Stimulated activated CD4-positive, alpha-beta T cell treated with anti-CD3 and anti-CD28 coated beads, TNF-alpha, amount 100 ng/mL, for 4 hours (primary cell): ENCODE data around the gene PRDX6.
"Not testable (repeated sequence)": the region's sequence is repeated elsewhere in the genome, so short reads cannot be mapped to it uniquely, and the experiment has no call there.

Experiments used
- DNase-seq, 3 experiments: peaks; one replicate each; pipeline ENCODE4 v3.0.0-alpha.2; 2020; ENCODE audit warnings: low read depth in 3 of 3

The PRDX6 gene

GRCh38 chr1:173496757-173497320 lies 19.7 kb downstream of the PRDX6 start:
- no peak for DNase-seq

DNA sequence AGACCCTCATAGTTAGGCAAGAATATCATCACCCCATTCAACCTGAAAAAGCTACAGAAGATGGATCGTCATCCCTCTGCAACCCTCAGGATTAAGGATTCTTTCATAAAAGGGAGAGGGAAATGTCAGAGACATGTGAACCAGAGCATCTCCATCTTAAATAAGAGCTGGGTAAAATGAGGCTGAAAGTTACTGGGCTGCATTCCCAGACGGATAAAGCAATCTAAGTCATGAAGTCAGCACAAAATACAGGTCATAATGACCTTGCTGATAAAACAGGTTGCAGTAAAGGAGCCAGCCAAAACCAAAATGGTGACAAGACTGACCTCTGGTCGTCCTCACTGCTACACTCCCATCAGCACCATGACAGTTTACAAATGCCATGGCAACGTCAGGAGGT lies 22.6 kb downstream of the PRDX6 start:
- DNase-seq = no peak

DNA sequence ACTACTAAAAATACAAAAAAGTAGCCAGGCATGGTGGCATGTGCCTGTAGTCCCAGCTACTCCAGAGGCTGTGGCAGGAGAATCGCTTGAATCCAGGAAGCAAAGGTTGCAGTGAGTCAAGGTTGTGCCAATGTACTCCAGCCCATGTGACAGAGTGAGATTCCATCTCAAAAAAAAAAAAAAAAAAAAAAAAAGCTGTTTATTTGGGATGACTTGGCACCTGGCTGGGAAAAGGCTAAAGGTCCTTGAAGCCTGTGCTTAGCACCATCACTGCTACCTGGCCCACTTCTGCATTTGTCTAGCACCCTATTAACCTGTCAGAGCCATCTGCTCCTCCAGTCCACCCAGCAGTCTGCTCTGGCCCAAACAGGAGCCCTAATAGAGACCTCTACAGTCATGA lies 25.0 kb downstream of the PRDX6 start:
- no peak for DNase-seq

DNA sequence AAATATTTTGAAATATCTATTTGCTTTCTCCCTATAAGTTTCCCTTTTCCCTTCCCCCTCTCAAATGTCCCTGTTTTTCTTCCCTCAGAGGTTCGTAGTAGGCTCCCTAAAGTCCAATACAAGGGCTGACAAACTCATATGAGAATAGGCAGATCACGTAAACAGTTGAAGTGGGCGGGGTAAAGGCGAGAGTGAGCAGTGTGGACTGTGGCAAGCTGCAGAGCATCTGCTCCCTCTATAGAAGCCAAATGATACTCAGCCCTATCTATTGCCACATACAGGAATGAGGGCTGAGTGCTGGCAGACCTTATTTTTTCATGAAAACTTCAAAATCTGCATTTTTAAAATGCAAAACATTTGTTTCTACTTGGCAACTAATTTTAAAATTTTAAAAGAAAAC lies 26.3 kb downstream of the PRDX6 start:
- no peak for DNase-seq

DNA sequence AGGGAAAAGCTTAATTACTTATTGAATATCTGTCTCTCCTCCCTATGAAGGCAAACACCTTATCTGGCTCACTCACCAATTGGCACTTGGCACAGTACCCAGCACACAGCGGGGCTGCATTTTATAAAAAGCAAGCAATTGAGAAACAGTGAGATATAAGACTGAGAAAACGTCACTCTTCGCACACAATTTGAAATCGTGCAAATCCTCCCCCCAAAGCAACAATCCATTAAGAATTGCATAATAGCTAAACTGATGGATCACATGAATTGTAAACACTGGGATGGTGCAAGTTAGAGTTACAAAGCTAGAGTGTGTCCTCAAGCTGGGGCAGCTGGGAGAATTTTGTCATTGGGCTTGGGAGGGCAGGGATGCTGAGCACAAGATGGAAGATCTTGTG lies 27.1 kb downstream of the PRDX6 start:
- no peak for DNase-seq

GRCh38 chr1:173505391-173505790 lies 28.3 kb downstream of the PRDX6 start:
- DNase-seq = no peak

DNA sequence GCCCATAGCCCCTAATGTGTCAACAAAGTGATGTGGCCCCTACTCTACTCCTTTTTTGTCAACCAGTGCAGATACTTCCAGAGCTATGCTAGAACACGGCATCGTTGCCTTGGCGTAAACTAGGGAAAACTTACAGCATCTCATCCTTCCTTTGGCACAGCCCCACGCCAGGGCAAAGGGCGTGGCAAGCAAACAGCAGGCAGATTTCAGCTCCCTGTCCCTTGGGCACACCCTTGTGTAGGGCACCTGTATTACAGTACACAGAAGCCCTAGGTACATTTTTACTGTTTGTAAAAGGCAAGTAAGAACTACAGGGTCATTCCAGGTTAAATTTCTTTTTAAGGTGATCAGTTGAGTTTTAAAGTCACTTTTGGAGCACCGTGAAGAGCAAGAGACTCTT lies 29.3 kb downstream of the PRDX6 start:
- no peak for DNase-seq

- no peak for DNase-seq
Observed at GRCh38 chr1:173507205-173507846, 30.2 kb downstream of the PRDX6 start.

DNA sequence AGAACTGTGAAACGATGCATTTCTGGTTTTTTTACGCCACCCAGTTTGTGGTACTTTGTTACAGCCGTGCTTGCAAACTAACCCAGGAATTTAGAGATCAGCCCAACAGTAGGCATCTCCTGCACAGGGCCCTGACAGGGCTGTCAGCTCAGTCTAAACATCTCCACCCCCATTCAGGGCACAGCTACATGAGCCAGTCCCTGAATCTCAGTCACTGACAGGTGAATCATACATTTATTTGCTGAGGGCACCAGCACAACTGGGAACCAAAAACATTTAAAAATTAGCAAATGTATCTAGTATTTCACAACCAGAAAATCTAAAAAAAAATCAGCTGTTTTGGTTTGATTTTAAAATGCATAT lies 30.7 kb downstream of the PRDX6 start:
- DNase-seq = no peak

- DNase-seq = no peak
Observed at GRCh38 chr1:173508541-173508940, 31.4 kb downstream of the PRDX6 start.

GRCh38 chr1:173509797-173510196 lies 32.7 kb downstream of the PRDX6 start:
- no peak for DNase-seq

- not testable (repeated sequence) for DNase-seq
Observed at GRCh38 chr1:173514503-173514902, 37.4 kb downstream of the PRDX6 start.

DNA sequence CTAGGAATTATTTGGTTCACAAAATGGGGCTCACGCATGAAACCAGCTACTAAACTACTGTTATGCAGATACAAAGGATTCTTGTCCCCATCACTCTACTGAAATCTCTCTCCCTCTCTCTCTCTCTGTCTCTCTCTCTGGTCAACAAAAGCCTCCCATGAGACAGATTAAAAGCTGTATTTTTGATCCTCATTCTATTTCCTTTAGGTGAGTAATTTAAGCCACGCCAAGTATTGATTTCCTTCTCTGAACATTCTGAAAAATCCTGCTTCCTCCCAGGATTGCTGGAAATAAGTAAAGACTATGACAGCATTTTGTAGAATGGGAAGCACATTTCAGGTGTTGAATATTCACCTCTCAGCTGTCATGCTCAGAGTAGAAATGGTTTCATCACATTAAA lies 43.7 kb downstream of the PRDX6 start:
- no peak for DNase-seq

DNA sequence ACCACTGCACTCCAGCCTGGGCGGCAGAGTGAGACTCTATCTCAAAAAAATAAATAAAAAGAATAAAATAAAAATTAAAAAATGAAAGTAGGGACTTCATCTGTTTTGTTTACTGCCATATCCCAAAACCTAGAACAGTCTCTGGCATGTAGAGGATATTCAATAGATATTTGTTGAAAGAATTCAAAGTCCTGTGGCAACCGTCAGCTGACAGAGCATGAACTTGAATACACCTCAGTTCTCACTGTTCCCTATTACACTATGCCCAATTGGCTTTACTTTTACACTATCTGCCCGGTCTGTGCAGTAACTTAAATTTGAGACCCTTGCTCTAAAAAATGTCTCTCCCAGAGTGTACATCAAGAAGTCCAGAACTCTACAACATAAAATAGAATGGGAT lies 46.2 kb downstream of the PRDX6 start:
- DNase-seq = no peak

DNA sequence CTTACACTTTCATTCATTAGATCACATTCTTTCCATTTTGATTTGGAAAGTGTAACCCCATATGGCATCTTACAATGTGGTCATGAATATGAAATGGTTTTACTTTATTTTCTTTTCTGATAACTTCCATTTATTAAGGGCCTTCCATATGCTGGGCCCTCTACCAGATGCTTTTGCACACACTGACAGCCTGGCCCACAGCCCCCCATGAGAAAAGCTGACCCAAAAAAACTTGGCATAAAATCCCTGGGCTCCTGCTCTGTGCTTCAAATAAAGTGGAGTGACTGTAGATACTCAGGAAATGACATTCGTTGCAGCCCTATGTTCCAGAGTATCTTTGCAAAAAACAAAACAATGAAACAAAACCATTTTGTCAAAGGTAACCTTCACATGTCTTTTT lies 48.8 kb downstream of the PRDX6 start:
- no peak for DNase-seq

DNA sequence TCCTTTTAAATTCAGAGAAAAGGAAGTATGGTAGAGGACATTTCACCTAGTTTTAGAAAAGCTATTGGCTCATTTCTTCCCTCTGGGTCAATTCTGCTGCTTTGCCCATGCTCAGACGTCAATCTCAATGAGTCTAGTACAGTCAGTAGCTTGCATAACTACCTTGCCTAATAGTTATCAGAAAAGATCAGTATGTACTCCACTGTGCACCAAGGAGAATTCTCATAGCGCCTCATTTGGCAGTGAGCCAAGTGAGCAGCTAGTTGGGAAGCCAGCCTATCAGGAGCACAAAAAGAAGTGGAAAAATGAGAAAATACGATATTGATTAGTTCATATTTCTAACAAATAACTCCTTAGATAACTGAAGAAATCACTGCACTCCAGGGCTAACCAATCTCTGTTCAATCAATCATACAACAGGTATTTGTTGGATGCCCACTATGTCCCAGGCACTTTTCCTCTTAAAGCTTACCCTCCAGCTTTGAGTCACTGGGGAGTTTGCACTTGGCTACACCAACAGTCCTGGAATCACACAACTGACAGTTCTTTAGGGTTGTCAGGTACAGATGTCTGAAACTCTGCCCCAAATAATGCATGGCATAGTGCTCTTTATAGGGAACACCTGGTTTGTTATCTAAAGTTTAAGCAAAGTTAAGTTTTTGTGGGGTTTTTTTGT lies 50.2 kb downstream of the PRDX6 start:
- no peak for DNase-seq

- no peak for DNase-seq
Observed at GRCh38 chr1:173529106-173529505, 52.0 kb downstream of the PRDX6 start.

DNA sequence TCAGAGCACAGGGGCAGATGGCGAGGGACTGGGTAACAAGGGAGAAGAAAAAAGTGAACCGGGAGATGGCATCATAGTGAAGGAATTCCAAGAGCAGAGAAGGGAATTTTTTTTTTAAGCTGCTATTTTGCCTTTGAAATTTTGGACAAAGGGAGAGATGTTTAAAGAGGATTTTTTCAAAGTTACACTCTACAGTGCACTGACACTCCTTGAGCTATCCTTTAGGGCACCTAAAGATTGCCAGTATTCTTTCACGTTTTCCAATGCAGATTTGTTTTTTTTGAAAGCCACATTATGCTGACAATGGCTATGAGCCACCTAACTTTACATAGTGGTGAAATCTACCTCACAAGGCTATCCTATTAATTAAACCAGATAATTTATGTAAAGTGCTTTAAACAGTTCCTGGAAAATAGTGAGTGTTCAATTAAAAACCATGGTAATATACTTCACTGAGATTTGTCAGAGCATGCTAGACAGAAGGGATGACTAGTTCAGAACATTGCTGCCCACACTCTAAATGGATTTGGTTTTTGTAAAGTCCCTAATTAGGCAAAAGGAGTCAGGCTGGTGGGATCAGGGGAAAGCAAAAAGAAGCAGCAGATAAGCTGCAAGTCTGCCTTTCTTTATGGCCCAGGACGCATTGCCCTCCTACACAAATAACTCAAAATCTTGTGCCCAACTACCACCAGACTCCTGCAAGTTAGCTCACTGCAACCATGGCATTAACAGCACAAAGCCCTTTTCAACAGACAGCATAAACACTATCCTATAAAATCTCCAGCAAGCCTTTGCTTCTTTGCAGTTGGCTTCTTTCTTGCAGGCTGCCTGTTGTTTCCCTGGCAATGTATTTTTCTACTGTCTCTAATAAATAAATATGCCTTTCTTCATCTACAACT lies 53.9 kb downstream of the PRDX6 start:
- no peak for DNase-seq

DNA sequence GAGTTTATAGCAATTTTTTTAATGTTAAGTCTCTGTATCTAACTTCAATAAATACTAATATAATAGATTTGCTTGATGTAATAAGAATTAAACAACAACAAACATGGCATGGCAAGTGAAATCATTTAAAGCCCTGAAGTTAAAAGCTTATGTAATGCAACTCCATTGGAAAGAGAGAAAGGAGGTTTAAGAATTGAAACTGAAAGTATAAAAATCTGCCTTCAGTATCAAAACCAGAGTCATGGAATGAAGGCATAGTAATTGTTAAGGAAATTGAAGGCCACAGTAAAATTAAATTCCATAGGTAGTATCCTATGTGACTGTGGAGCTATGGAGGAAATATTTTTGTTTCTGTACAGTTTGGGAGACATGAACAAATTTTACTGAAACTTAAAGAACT lies 55.1 kb downstream of the PRDX6 start:
- no peak for DNase-seq

- no peak for DNase-seq
Observed at GRCh38 chr1:173536223-173536622, 59.1 kb downstream of the PRDX6 start.
